ENCODE results near the gene TBX20.

- TF ChIP-seq CTCF (IDR thresholded peaks at IDR 0.05; ENCODE audit: control extremely low read depth in 1 of 3, insufficient read depth in 1 of 3, low read depth in 1 of 3, low read length in 3 of 3): no peak
- no peak for TF ChIP-seq RBBP5 (IDR thresholded peaks at IDR 0.05; ENCODE audit: borderline replicate concordance, low read depth, low read length)
- no peak for TF ChIP-seq RXRA (IDR thresholded peaks at IDR 0.05; ENCODE audit: insufficient read depth, low read depth, low read length)
- no peak for TF ChIP-seq EZH2 (IDR thresholded peaks at IDR 0.05; ENCODE audit: low read depth, low read length, severe bottlenecking)
- no peak for TF ChIP-seq EGR1 (IDR thresholded peaks at IDR 0.05; ENCODE audit: borderline replicate concordance, low read depth, low read length)
- TF ChIP-seq JUND (IDR thresholded peaks at IDR 0.05; ENCODE audit: low read length): no peak
- no peak for TF ChIP-seq ASH2L (IDR thresholded peaks at IDR 0.05; ENCODE audit: low read length)
Observed at GRCh38 chr7:35280902-35281301, 27.0 kb upstream of the TBX20 start.

Measured in H1 (cell line).